HL-60 (cell line): ENCODE measurements around the gene SOX9.

Experiments used
- GABPA ChIP-seq: IDR thresholded peaks from 2 replicates; pipeline ENCODE4 v1.6.1; 2012; ENCODE audit warnings: low read depth
- POLR2AphosphoS5 ChIP-seq: IDR thresholded peaks from 2 replicates; pipeline ENCODE4 v1.6.1; 2012; ENCODE audit warnings: low read depth

GRCh38 chr17:72134608-72135394, 14.0 kb downstream of the SOX9 start:
- TF ChIP-seq GABPA (no peak), POLR2AphosphoS5 (no peak)
